Adipose tissue (tissue), 3 donors: ENCODE measurements around the gene CLDN9. TPM values are rescaled to one million over a fixed set of nuclear protein-coding genes. Genes with fewer than 3 reads are reported as not detected.

ENCODE experiments used
- H3K27ac ChIP-seq: one replicate; pipeline ENCODE4 v1.5.1; 2013; ENCODE audit warnings: low read depth, low read length
- WGBS, 3 donors: extraction: QIAGEN DNeasy Blood & Tissue Kit; methylation state at CpG; one replicate each; pipeline ENCODE4 v1.1.7; 2013; 5-methylcytosine and 5-hydroxymethylcytosine counted together
- polyA plus RNA-seq, 3 donors: library from polyadenylated mRNA; stranded (reverse); fragments of 200-250 nt; gene quantifications; one replicate each; pipeline ENCODE4 v1.2.3, GENCODE V29; 2013
- donor health status: healthy with polysubstance abuse.
- donor health status: Bipolar disorder and iron deficiency.
- donor health status: healthy.

The CLDN9 gene, protein sequence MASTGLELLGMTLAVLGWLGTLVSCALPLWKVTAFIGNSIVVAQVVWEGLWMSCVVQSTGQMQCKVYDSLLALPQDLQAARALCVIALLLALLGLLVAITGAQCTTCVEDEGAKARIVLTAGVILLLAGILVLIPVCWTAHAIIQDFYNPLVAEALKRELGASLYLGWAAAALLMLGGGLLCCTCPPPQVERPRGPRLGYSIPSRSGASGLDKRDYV
- polyA plus RNA-seq, result 1 to 10 TPM in 1 of 3 donors, under 1 TPM in 1, not detected in 1; 0.30 to 2.8 TPM

DNA sequence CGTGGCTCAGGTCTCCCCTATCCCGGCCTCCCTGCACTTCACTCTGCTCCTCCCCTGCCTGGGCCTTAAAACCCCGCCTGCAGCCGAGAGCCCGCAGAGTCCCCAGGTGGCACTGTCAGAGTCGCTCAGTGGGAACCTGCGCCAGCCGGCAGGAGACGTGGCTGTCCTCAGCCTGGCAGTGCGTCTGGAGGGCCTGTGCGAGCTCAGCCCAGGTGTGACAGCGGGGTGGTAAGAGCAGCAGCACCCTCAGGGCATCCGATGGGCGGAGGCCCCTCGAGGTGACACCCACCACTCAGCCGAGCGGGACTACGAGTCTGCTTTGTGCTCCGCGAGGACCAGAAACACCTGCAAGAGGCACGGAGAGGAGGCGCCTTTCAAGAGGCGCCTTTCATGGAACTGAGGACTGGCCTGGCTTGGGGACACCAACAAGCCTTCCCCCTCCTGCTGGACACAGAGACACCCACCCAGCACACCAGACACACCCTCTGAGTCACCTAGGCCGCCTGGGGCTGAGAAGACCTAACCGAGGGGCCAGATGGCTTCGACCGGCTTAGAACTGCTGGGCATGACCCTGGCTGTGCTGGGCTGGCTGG lies at the start of gene CLDN9:
Gene CLDN9, plus strand, starts transcription at position 96 of the 593 bp plus-strand sequence. Its CDS starts 440 bp downstream, at position 536.
- no peak within 1 kb of the TSS for H3K27ac ChIP-seq
- WGBS, 3 donors, result 29 to 48% (median 41%) methylated on average over 27 of the region's 27 CpGs

DNA sequence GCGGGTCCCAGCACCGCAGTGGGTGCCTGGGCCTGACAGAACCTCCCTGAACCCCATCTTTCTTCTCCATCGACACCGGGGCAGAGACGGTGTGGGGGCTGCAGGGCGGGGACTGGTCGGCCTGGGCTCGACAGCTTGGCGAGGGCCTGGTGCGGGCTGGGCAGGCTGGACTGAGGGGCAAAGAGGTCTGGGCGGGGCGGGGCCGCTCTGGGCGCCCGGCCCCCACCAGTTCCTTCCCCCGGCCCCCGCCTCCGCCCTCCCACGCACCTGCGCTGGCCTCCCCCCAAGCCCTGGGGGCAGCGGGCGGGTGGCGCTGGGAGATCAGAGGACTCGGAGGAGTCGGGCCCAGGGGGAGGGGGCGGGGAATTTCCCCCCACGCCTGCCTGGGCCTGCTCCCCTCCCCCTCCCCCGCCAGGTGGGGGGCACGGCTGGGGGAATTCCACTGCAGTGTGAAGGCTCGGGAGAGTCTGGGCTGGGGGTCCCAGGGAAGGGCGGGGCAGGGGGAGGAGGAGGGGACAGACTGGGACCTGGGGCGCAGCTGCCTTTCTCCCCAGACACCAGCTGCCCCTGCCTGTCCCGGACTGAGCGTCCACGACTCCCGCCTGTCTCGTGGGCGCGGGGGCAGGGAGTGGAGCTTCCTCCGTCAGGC lies 49.5 kb upstream of the CLDN9 start:
- H3K27ac ChIP-seq, result no peak overlapping the region
- WGBS, 3 donors, result 1 to 3% (median 2%) methylated on average over 24 to 40 of the region's 40 CpGs

DNA sequence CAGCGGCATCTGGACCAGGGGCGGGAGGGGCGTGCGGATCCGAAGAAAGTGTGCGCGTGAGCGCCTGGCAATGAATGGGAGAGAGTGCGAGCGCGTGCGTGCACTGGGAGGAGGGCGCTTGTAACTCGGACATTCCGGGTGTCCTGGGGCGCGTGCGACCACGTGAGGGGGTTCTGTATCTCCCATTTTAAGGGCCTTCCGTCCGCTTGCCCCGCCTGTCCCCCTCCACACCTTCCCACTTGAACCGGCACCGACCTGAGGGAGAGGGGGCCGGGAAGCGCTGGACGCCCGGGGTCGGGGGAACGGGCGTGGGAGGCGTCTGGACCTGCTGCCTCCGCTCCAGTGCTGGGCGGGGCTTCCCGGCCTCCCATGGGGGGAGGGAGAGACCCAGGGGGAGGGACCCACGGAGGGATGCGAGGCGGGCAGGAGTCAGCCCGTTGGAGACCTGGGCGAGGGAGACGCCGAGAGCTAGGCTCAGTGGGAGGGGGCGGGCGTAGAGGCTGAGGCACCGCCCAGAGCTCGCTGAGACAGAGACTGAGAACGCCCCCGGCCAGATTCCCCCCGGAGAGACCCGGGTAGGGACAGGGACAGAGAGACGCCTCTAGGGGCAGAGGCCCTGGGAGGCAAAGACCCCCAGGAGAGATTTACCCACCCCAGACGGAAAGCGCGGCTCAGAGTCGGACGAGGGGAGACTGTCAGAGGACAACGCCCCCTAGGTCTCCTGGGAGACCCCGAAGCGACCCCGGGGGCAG lies 48.8 kb upstream of the CLDN9 start, which contains the start of gene KREMEN2:
Gene KREMEN2, plus strand, starts transcription at position 553 of the 752 bp plus-strand sequence. CDS start 246 bp downstream, outside the sequence.
- H3K27ac ChIP-seq, result no peak within 1 kb of the TSS
- WGBS, 3 donors, result 1% methylated on average over 42 to 60 of the region's 60 CpGs

DNA sequence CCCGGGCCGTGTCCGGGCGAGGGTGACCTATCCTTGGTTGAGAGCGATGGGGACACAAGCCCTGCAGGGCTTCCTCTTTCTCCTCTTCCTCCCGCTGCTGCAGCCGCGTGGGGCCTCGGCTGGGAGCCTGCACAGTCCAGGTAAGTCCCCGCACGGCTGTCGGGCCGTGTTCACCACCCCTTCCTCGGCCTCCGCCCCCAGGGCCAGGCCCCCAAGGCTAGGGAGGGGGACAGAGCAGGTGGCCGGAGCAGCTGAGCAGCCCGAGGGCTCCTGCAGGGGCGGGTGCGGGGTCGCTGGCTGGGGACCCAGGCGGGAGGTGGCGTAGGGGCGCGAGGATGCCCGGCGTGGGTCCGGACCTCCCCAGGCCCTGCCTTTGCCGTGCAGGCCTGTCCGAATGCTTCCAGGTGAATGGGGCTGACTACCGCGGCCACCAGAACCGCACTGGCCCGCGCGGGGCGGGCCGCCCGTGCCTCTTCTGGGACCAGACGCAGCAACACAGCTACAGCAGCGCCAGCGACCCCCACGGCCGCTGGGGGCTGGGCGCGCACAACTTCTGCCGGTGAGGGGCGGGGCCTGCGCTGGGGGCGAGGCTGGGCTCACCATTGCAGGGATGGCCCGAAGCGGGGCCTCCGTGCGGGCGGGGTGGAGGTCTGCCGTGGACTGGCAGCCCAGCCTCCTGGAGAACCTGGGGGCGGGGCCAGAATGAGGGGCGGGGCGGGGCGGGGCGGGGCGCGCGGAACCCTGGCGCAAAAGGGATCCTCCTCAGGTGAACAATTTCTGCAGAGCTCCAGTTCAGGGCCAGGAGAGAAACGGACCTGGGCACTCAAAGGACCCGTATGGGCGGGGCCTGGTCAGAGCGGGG lies 48.0 kb upstream of the CLDN9 start:
- no peak overlapping the region for H3K27ac ChIP-seq
- 1% methylated on average over 52 to 68 of the region's 68 CpGs for WGBS, 3 donors

DNA sequence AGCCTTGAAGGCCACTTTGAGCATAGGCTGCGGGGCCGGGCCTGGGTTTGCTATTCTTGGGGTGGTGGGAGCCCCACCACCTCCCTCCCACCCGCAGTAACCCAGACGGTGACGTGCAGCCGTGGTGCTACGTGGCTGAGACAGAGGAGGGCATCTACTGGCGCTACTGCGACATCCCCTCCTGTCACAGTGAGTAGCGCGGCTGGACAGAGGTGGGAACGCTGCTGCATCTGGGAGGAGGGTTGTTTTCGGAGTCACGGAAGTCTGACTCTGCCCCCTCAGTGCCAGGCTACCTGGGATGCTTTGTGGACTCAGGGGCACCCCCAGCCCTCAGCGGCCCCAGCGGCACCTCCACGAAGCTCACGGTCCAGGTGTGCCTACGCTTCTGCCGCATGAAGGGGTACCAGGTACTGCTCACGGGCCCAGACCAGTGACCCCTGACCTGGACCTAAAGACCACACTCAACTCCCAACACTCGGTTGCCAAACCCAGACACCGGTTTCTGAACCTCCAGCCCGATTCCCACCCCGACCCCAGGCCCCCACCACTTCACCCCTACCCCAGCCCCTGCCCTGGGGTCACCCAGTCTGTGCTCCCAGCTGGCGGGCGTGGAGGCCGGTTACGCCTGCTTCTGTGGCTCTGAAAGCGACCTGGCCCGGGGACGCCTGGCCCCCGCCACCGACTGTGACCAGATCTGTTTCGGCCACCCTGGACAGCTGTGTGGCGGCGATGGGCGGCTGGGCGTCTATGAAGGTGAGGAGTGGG lies 46.5 kb upstream of the CLDN9 start:
- 46 to 63% (median 58%) methylated on average over 37 to 39 of the region's 39 CpGs for WGBS, 3 donors

DNA sequence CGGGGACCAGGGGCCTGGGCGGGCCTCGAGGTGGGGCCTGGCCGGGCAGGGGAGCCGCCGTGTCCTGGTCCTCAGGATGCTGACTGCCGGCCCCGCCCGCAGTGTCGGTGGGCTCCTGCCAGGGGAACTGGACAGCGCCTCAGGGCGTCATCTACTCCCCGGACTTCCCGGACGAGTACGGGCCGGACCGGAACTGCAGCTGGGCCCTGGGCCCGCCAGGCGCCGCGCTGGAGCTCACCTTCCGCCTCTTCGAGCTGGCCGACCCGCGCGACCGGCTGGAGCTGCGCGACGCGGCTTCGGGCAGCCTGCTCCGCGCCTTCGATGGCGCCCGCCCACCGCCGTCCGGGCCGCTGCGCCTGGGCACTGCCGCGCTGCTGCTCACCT lies 45.9 kb upstream of the CLDN9 start:
- H3K27ac ChIP-seq, result no peak overlapping the region
- WGBS, 3 donors, result 0 to 14% (median 8%) methylated on average over 27 to 46 of the region's 46 CpGs

More for the DNA sequence above, 46.5 kb upstream of the CLDN9 start:
- H3K27ac ChIP-seq, result no peak overlapping the region

DNA sequence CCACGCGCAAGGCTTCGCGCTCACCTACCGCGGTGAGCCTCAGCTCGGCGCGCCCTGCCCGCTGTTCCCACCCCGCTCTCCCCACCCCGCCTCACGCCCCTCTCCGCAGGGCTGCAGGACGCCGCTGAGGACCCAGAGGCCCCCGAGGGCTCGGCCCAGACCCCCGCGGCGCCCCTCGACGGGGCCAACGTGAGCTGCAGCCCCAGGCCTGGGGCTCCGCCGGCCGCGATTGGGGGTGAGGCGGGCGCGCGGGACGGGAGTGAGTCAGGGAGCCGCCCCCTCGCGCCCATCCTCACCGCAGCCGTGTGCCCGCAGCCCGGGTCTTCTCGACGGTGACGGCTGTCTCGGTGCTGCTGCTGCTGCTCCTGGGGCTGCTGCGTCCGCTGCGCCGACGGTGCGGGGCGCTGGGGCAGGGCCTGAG lies 45.5 kb upstream of the CLDN9 start:
- H3K27ac ChIP-seq, result no peak overlapping the region
- whole genome bisulfite sequencing, 3 donors, result 4 to 20% (median 14%) methylated on average over 36 to 51 of the region's 51 CpGs

DNA sequence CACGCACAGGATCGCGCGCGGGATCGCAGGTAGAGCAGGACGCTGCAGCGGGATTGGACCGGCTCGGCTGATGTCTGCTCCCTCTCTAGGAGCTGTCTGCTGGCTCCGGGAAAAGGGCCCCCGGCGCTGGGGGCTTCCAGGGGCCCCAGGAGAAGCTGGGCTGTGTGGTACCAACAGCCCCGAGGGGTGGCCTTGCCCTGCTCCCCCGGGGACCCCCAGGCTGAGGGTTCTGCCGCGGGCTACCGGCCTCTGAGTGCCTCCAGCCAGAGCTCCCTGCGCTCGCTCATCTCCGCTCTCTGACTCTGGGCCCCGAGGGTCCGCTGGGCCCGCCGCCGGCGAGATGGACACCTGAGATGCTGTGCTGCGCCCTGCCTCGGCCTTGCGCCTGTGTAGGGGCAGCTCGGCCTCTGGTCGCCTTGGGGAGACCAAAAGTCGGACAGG lies 45.0 kb upstream of the CLDN9 start:
- no peak overlapping the region for H3K27ac ChIP-seq
- WGBS, 3 donors, result 50 to 58% (median 53%) methylated on average over 31 to 33 of the region's 33 CpGs

DNA sequence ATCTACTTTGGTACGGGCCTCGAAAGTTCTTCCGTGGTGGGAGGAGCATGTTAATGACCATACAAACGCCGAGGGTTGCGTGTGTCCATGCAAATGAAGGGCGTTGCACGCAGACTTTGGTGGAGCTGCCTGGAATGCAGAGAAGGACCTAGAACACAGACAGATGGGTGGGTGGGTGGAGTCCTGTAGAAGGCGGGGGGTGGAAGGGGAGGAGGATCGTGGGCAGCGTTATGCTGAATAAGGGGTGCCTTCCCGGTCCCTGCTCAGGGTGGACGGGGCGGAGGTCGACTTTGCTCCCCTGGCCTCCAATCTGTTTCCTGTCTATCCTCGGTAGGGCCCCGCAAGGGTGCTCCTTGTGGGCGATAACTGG lies 44.4 kb upstream of the CLDN9 start:
- 14 to 21% (median 18%) methylated on average over 18 of the region's 18 CpGs for WGBS, 3 donors
- no peak overlapping the region for H3K27ac ChIP-seq

DNA sequence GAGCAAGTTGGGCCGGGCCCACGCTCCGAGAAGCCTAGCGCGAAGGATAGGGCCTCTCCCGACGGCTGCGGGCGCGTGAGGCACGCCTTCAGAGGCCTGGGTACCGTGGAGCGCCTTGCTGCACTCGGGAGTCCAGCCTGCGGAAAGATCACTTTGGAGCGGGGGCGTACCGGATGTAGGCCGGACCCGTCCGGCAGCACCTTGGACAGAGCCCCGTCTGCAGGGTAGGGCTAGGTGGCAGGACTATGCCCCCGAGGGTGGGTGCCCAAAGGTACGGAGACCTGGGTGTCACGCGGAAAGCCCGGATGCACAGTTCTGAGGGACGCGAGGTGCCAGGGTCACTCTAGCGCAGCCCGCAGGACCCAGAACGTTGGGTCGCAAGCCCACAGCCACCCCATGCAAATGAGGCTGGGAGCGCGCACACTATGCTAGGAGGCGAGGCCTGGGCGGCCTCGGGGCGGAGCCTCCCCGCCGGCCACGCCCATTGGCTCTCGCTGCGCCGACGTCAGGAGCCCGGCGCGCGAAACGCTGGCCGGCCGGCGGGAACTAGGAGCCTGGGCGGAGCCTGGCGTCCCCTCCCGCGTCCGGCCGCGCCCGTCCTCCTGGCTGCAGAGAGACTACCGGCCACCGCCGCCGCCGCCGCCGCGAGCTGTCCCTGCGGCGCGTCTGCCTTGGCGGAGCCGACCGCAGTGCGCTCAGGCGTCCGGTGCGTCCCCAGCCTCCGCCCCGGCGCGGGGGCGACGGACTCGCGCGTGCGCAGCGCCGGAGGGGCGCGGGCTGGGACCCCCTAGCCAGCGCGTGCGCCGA lies 43.8 kb upstream of the CLDN9 start, which contains the start of gene PAQR4:
Gene PAQR4, plus strand, starts transcription at position 611 of the 807 bp plus-strand sequence. CDS start 327 bp downstream, outside the sequence.
- WGBS, 3 donors, result 1% methylated on average over 71 to 98 of the region's 98 CpGs
- H3K27ac ChIP-seq, result no peak within 1 kb of the TSS

DNA sequence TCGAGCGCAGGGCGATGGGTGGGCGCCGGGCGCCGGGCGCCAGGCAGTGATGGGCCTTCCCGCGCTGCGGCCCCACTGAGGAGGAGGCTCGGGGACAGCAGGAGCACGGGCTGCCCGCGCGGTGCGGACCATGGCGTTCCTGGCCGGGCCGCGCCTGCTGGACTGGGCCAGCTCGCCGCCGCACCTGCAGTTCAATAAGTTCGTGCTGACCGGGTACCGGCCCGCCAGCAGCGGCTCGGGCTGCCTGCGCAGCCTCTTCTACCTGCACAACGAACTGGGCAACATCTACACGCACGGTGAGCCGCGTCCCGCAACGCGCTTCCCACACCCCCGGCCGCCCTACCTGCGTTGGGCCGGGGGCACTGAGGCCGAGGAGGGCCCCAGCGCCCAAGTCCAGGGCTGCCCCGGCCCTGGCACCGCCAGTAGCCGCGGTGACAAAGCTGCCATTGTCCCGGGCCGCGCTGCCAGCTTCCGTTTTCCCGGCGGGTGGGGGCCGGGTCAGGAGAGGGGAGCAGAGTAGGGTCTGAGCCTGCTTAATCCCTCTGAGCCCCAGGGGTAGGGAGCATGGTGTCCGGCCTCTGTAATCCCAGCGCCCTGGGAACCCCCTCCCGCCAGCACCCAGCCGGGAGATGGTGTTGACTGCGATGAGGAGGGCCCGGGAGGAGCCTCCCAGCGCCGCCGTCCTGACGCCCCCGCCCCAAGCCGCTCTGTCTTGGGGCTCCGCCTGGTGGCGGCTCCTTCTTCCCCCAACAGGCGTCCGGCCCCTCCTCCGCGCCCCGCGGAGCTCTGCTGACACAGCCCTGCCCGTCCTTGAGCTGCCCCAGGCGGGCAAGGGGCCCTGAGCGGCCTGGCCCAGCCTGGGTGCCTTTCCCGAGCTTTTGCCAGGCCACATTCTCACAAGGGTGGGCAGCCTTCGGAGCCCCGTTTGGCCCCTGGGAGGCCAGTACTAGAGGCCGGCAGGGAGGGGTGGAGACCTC lies 42.9 kb upstream of the CLDN9 start:
- WGBS, 3 donors, result 2 to 5% (median 3%) methylated on average over 58 to 83 of the region's 83 CpGs
- H3K27ac ChIP-seq, result no peak overlapping the region

DNA sequence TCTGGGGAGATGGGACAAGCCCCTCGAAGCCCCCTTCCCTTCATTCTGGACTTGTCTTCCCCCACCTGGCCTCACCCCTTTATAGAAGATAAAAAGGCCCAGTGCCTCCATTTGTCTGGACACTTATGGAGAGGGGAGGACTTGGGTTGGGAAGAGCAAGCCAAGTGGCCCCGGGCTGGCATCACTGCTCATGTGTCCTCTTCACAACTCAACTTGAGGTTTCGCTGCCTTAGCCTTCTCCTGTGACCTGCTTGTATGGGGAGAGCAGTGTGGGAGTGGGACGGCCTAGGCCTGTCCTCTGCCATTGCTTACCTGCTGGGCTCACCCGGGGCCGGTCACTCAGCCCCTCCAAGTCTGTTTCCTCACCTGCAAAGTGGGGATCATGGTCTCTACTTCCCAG lies 42.2 kb upstream of the CLDN9 start:
- no peak overlapping the region for H3K27ac ChIP-seq
- WGBS, 3 donors, result 85 to 93% (median 89%) methylated on average over 6 of the region's 6 CpGs

DNA sequence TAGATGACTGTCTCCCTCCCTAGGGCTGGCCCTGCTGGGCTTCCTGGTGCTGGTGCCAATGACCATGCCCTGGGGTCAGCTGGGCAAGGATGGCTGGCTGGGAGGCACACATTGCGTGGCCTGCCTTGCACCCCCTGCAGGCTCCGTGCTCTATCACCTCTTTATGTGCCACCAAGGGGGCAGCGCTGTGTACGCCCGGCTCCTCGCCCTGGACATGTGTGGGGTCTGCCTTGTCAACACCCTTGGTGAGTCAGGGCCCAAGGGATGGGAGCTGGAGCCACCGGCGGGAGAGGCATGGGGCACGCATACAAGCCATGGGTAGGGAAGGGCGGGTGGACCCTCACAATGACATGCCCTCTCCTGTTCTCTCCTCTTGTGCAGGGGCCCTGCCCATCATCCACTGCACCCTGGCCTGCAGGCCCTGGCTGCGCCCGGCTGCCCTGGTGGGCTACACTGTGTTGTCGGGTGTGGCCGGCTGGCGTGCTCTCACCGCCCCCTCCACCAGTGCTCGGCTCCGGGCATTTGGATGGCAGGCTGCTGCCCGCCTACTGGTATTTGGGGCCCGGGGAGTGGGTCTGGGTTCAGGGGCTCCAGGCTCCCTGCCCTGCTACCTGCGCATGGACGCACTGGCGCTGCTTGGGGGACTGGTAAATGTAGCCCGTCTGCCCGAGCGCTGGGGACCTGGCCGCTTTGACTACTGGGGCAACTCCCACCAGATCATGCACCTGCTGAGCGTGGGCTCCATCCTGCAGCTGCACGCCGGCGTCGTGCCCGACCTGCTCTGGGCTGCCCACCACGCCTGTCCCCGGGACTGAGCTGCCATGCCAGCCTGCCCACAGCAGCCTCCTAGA lies 41.4 kb upstream of the CLDN9 start:
- 94 to 96% (median 96%) methylated on average over 32 to 35 of the region's 35 CpGs for WGBS, 3 donors
- no peak overlapping the region for H3K27ac ChIP-seq

DNA sequence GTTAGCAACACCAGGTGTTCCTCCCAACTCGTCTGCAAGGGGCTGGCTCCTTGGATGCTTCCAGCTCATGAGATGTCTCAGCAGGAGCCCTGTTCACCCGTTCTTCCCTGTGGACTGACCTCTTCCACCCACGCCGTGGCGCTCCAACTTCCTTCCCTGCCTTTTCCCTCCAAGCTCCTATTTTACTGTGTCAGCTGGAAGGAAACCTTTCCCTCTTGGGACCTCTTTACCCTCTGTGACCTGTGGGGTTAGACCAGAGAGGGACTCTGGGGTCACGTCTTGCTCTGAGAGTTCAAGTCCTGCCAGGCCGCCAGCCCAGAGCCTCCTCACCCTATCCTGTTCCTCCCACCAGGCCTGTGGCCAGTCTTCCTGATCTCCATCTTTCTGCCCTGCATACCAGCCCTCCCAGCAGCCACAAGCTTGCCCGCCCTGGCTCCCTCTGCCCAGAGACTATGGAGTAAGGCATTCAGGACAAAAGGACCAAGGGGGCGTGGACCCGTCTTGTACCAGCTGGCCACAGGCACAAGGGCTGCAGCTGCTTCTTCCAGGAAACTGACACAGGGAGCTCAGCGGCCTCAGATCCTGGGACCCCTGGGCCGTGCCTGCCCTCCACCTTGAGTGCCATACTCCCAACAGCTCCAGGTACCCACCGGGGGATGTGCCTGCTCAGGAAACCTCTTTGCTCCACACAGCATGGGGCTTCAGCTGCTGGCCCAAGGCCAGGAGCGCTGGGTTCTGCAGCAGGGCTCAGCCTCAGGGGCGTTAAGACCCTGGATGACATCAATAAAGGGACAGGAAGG lies 40.5 kb upstream of the CLDN9 start:
- no peak overlapping the region for H3K27ac ChIP-seq
- 73 to 86% (median 78%) methylated on average over 14 to 15 of the region's 15 CpGs for WGBS, 3 donors
